OCI-LY3 (cell line): ENCODE results near the gene ST3GAL4.
"Not testable (repeated sequence)": the region's sequence is repeated elsewhere in the genome, so short reads cannot be mapped to it uniquely, and the experiment has no call there.

ENCODE experiments used
- H2AFZ ChIP-seq: fragments of 200-600, 300-600 bp; shearing (Covaris generic); 2 replicates; pipeline ENCODE4 v1.6.0; 2014; ENCODE audit warnings: antibody characterized with exemption, low read depth, low read length
- H3K27ac ChIP-seq: fragments of 200-600, 300-600 bp; sonication (generic); 2 replicates; pipeline ENCODE4 v1.5.1; 2014; ENCODE audit warnings: mild to moderate bottlenecking, low read length, moderate library complexity, mixed read lengths
- H3K27me3 ChIP-seq: fragments of 200-600, 300-600 bp; sonication (generic); 2 replicates; pipeline ENCODE4 v1.6.1; 2014; ENCODE audit warnings: low read depth, low read length, mixed read lengths
- H3K36me3 ChIP-seq: fragments of 200-600, 300-600 bp; sonication (generic); replicated peaks from 2 replicates; pipeline ENCODE3; 2014; ENCODE audit warnings: low read depth, low read length, mixed read lengths
- H3K4me1 ChIP-seq: fragments of 300-600, 200-600 bp; sonication (generic); 2 replicates; pipeline ENCODE4 v1.6.1; 2014; ENCODE audit warnings: low read length, mixed read lengths
- H3K4me2 ChIP-seq: fragments of 200-600, 300-600 bp; sonication (generic); 2 replicates; pipeline ENCODE4 v1.6.1; 2014; ENCODE audit warnings: low read length, mixed read lengths
- H3K4me3 ChIP-seq: fragments of 300-600, 200-600 bp; sonication (generic); 2 replicates; pipeline ENCODE4 v1.5.1; 2014; ENCODE audit warnings: antibody characterized with exemption, mild to moderate bottlenecking, low read length, moderate library complexity
- H3K79me2 ChIP-seq: fragments of 300-600, 200-600 bp; shearing (Covaris generic); 2 replicates; pipeline ENCODE4 v1.6.1; 2014; ENCODE audit warnings: mild to moderate bottlenecking, low read length, mixed read lengths
- H3K9ac ChIP-seq: fragments of 300-600, 200-600 bp; shearing (Covaris generic); 2 replicates; pipeline ENCODE4 v1.6.0; 2014; ENCODE audit warnings: mild to moderate bottlenecking, low read length, moderate library complexity
- H3K9me3 ChIP-seq: fragments of 200-600, 300-600 bp; shearing (Covaris generic); 2 replicates; pipeline ENCODE4 v1.6.1; 2014; ENCODE audit warnings: low read length, mixed read lengths; ENCODE audit not compliant: insufficient read depth
- H4K20me1 ChIP-seq: fragments of 200-600, 300-600 bp; sonication (generic); 2 replicates; pipeline ENCODE4 v1.6.1; 2016; ENCODE audit warnings: low read length, mixed read lengths; ENCODE audit not compliant: insufficient read depth
- CTCF ChIP-seq: fragments of 200-600, 300-600 bp; sonication (generic); IDR thresholded peaks from 2 replicates; pipeline ENCODE4 v1.5.1; 2014; ENCODE audit warnings: antibody characterized with exemption, low read length, low read depth
- EZH2phosphoT487 ChIP-seq: fragments of 200-600 bp; shearing (Covaris generic); IDR thresholded peaks from 2 replicates; pipeline ENCODE4 v1.6.1; 2018; ENCODE audit warnings: antibody characterized with exemption, mixed run types, low read depth

ST3GAL4 gene

DNA sequence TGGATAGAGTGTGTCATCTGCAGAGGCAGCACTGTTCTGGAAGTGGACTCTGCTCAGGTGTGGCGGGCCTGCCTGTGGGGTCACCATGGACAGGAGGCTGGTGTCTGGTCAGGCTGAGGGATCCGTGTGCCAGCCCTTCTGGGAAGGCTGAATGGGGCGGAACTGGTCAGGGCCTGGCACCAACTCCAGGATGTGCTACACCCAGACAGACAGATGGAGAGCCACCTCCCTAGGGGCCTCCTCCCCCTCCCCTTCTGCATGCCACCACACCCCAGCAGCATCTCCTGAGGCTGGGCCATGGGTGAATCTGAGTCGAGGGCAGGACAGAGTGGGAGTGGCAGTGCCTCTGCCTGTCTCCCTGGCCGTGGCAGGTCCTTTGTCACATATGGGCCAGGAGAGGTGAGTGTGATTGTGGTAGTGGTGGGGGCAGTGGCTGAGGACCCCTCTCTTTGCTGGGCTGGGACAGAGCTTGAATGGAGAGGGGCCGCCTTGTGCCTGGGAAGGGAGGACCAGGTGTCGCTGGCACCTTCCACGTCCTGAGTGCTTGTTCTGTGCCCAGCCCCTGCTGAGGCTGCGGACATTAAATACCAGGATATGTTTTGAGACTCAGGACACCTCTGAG, 29.1 kb downstream of the ST3GAL4 start:
- no peaks in the 10 kb centered on the region for H3K36me3 ChIP-seq
- TF ChIP-seq EZH2phosphoT487 (no peak), CTCF (no peak)
- H3K27ac ChIP-seq: no peak overlapping the region
- no peaks in the 10 kb centered on the region for H4K20me1 ChIP-seq
- H3K4me3 ChIP-seq: no peak overlapping the region
- H3K79me2 ChIP-seq: no peaks in the 10 kb centered on the region
- no peaks in the 10 kb centered on the region for H3K9me3 ChIP-seq
- no peaks in the 10 kb centered on the region for H3K27me3 ChIP-seq
- no peaks in the 10 kb centered on the region for H3K4me1 ChIP-seq
- H3K4me2 ChIP-seq: no peak overlapping the region
- H3K9ac ChIP-seq: no peak overlapping the region
- no peak overlapping the region for H2AFZ ChIP-seq

DNA sequence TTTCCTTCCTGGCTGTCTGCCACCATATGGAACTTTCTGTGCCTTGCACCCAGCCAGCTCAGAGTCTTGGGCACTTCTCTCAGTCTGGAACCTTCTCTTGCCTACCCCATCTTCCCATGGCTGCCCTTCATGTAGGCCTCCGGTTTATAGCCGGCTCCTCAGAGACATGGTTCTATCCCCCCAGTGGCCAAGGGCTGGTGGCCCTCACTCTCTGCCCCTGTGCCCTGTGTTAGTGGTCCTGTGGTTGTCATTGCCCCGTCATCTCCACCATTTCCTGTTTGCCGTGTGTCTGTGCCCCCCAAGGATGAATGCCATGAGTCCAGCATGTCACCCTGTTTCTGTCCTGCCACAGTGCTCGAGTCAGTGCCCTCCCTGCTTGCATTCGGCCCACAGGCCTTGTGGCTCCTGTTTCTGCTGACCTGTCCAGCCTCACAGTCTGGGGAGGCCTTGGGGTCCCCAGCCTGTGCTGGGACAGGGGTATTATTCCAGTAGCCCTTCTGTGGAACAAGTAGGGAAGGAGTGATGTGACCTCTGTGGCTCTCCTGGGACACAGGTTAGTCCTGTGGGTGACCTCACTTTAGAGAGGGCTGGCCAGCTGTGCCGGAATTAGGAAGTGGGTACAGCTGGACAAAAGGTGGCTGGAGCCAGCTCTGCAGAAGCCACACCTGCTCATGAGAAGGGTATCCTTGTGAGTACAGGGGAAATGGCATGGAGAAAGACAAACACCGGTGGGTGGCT, 30.7 kb downstream of the ST3GAL4 start:
- Histone ChIP-seq H3K27ac (no peak overlapping the region), H3K4me1 (no peaks in the 10 kb centered on the region), H3K9me3 (no peaks in the 10 kb centered on the region), H3K4me3 (no peak overlapping the region), H3K4me2 (no peak overlapping the region), H3K36me3 (no peaks in the 10 kb centered on the region), H2AFZ (no peak overlapping the region), H4K20me1 (no peaks in the 10 kb centered on the region), H3K9ac (no peak overlapping the region), H3K27me3 (no peaks in the 10 kb centered on the region), H3K79me2 (no peaks in the 10 kb centered on the region)
- no peak for TF ChIP-seq CTCF
- no peak for TF ChIP-seq EZH2phosphoT487

DNA sequence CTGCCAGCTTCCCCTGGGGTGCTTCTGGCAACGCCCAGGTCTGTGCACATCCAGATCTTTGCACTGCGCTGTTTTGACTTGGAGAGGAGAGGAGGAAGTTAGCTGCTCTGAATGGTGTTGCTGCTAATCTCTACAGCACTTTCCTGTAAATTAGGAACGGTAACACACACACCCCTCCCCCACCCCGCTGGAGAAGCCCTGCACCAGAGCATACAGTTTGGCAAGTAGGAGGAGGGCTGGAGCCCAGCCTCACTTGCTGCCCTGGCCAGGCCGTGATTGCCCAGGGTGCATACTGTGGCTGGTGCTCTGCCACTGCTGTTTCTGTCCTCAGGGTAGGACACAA, 31.2 kb downstream of the ST3GAL4 start:
- not testable (repeated sequence) for H3K9ac ChIP-seq, H3K9me3 ChIP-seq, H3K27ac ChIP-seq, H3K27me3 ChIP-seq, H3K4me1 ChIP-seq, H3K4me3 ChIP-seq, H4K20me1 ChIP-seq, H3K4me2 ChIP-seq, H3K36me3 ChIP-seq, H2AFZ ChIP-seq, H3K79me2 ChIP-seq

DNA sequence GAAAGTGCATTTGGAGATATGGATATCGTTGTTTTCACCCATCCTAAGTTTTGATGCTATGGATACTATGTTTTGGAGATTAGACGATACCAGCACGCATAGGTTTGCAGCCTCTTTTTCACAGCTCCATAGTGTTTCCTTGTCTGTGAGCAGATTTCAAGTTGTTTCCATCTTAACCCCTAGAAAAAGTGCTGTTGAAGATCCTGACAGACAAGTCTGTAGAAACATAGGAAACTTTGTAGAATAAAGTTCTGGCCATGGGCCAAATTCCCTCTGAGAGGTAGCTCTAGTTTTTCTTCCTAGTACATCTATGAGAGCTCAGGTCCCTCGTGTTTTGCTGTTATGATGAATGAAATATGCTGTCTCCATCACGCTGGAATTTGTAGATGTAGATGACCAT, 32.4 kb downstream of the ST3GAL4 start:
- TF ChIP-seq CTCF: no peak
- no peak for TF ChIP-seq EZH2phosphoT487
- peaks cover 3% of the 10 kb centered on the region; the same call in 1 of the 2 replicates for H3K4me1 ChIP-seq
- no peaks in the 10 kb centered on the region for H3K79me2 ChIP-seq
- no peaks in the 10 kb centered on the region for H3K9me3 ChIP-seq
- H3K27ac ChIP-seq: no peak overlapping the region
- no peak overlapping the region for H3K9ac ChIP-seq
- no peak overlapping the region for H2AFZ ChIP-seq
- no peak overlapping the region for H3K4me2 ChIP-seq
- H3K36me3 ChIP-seq: no peaks in the 10 kb centered on the region
- H4K20me1 ChIP-seq: no peaks in the 10 kb centered on the region
- no peaks in the 10 kb centered on the region for H3K27me3 ChIP-seq
- H3K4me3 ChIP-seq: no peak overlapping the region
